OCI-LY3 (cell line): ENCODE results near the gene NAXE.

Experiments
- H2AFZ ChIP-seq: fragments of 200-600, 300-600 bp; shearing (Covaris generic); 2 replicates; pipeline ENCODE4 v1.6.0; 2014; ENCODE audit warnings: antibody characterized with exemption, low read depth, low read length
- H3K27ac ChIP-seq: fragments of 200-600, 300-600 bp; sonication (generic); 2 replicates; pipeline ENCODE4 v1.5.1; 2014; ENCODE audit warnings: mild to moderate bottlenecking, low read length, moderate library complexity, mixed read lengths
- H3K27me3 ChIP-seq: fragments of 200-600, 300-600 bp; sonication (generic); 2 replicates; pipeline ENCODE4 v1.6.1; 2014; ENCODE audit warnings: low read depth, low read length, mixed read lengths
- H3K36me3 ChIP-seq: fragments of 200-600, 300-600 bp; sonication (generic); replicated peaks from 2 replicates; pipeline ENCODE3; 2014; ENCODE audit warnings: low read depth, low read length, mixed read lengths
- H3K4me1 ChIP-seq: fragments of 300-600, 200-600 bp; sonication (generic); 2 replicates; pipeline ENCODE4 v1.6.1; 2014; ENCODE audit warnings: low read length, mixed read lengths
- H3K4me2 ChIP-seq: fragments of 200-600, 300-600 bp; sonication (generic); 2 replicates; pipeline ENCODE4 v1.6.1; 2014; ENCODE audit warnings: low read length, mixed read lengths
- H3K4me3 ChIP-seq: fragments of 300-600, 200-600 bp; sonication (generic); 2 replicates; pipeline ENCODE4 v1.5.1; 2014; ENCODE audit warnings: antibody characterized with exemption, mild to moderate bottlenecking, low read length, moderate library complexity
- H3K79me2 ChIP-seq: fragments of 300-600, 200-600 bp; shearing (Covaris generic); 2 replicates; pipeline ENCODE4 v1.6.1; 2014; ENCODE audit warnings: mild to moderate bottlenecking, low read length, mixed read lengths
- H3K9ac ChIP-seq: fragments of 300-600, 200-600 bp; shearing (Covaris generic); 2 replicates; pipeline ENCODE4 v1.6.0; 2014; ENCODE audit warnings: mild to moderate bottlenecking, low read length, moderate library complexity
- H3K9me3 ChIP-seq: fragments of 200-600, 300-600 bp; shearing (Covaris generic); 2 replicates; pipeline ENCODE4 v1.6.1; 2014; ENCODE audit warnings: low read length, mixed read lengths; ENCODE audit not compliant: insufficient read depth
- H4K20me1 ChIP-seq: fragments of 200-600, 300-600 bp; sonication (generic); 2 replicates; pipeline ENCODE4 v1.6.1; 2016; ENCODE audit warnings: low read length, mixed read lengths; ENCODE audit not compliant: insufficient read depth
- EZH2phosphoT487 ChIP-seq: fragments of 200-600 bp; shearing (Covaris generic); IDR thresholded peaks from 2 replicates; pipeline ENCODE4 v1.6.1; 2018; ENCODE audit warnings: antibody characterized with exemption, mixed run types, low read depth
- TF ChIP-seq, protein P1 (sequence below): fragments of 200-600, 300-600 bp; sonication (generic); IDR thresholded peaks from 2 replicates; pipeline ENCODE4 v1.5.1; 2014; ENCODE audit warnings: antibody characterized with exemption, low read length, low read depth

NAXE gene

DNA sequence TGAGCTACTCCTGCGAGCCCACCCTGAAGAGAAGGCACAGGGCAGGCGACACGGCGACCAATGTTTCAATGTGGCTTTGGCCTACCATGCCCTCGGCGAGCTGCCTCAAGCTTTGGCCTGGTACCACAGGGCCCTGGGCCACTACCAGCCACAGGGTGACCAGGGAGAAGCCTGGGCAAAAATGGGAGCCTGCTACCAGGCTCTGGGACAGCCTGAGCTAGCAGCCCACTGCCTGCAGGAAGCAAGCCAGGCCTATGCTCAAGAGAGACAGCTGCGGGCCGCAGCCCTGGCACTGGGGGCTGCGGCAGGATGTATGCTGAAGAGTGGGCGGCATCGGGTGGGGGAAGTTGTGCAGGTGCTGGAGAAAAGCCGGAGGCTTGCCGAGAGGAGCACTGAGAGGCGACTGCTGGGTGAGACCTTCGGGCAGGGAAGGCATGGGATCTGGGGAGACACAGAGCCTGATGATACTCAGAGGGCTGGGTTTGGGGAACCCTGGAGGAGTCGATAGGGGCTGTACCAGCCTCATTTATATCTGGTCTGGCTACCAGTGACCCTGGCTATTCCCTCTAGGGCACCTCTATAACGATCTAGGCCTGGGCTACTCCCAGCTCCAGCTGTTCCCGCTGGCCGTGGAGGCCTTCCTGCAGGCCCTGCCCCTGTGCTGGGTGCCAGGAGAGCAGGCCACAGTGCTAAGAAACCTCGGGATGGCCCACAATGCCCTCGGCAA is 9.8 kb upstream of the NAXE start:
- H3K9ac ChIP-seq, result no peak overlapping the region
- peaks cover 7% of the 10 kb centered on the region; the same call in 1 of the 2 replicates for H3K4me1 ChIP-seq
- TF ChIP-seq, protein P1, sequence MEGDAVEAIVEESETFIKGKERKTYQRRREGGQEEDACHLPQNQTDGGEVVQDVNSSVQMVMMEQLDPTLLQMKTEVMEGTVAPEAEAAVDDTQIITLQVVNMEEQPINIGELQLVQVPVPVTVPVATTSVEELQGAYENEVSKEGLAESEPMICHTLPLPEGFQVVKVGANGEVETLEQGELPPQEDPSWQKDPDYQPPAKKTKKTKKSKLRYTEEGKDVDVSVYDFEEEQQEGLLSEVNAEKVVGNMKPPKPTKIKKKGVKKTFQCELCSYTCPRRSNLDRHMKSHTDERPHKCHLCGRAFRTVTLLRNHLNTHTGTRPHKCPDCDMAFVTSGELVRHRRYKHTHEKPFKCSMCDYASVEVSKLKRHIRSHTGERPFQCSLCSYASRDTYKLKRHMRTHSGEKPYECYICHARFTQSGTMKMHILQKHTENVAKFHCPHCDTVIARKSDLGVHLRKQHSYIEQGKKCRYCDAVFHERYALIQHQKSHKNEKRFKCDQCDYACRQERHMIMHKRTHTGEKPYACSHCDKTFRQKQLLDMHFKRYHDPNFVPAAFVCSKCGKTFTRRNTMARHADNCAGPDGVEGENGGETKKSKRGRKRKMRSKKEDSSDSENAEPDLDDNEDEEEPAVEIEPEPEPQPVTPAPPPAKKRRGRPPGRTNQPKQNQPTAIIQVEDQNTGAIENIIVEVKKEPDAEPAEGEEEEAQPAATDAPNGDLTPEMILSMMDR, result no peak
- TF ChIP-seq EZH2phosphoT487, result no peak
- H3K79me2 ChIP-seq, result no peaks in the 10 kb centered on the region
- no peak overlapping the region for H3K27ac ChIP-seq
- peak overlapping the region; percentile 96 for H2AFZ ChIP-seq
- H3K27me3 ChIP-seq, result no peaks in the 10 kb centered on the region
- no peaks in the 10 kb centered on the region for H4K20me1 ChIP-seq
- H3K4me3 ChIP-seq, result no peak overlapping the region
- H3K9me3 ChIP-seq, result no peaks in the 10 kb centered on the region
- no peak overlapping the region for H3K4me2 ChIP-seq
- no peaks in the 10 kb centered on the region for H3K36me3 ChIP-seq

DNA sequence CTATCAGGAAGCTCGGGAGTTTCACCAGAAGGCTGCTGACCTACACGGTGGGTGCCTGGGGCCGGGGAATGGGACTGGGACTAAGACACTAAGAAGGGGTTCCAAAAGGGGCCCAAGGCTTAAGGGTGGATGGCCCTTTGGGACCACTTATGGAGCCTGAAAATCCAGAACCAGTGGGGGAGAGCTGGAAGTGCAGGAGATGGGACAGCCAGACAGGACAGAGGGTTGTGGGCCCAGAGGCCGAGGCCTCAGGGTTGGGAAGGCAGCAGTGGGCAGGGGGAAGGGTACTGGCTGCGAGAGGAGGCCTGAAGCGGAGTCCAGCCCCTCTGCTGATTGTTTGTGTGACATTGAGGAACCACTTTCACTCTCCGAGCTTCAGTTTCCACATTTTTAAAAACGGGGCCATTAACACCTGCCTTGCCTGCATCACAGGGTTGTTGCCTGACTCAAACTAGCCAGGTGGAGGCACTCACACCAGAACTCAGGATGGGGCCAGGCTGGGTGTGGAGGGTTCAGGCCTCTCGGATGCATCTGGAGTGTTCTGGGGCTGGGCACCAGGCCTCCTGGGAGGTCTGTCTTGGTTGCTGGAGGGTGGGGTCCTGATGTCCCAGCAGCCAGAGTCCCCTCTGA is 9.1 kb upstream of the NAXE start:
- Histone ChIP-seq H3K27me3 (no peaks in the 10 kb centered on the region), H4K20me1 (no peaks in the 10 kb centered on the region), H3K4me2 (no peak overlapping the region), H3K4me3 (no peak overlapping the region), H3K9ac (no peak overlapping the region), H3K9me3 (no peaks in the 10 kb centered on the region), H3K79me2 (no peaks in the 10 kb centered on the region), H3K27ac (no peak overlapping the region), H3K4me1 (peaks cover 7% of the 10 kb centered on the region; the same call in 1 of the 2 replicates), H3K36me3 (no peaks in the 10 kb centered on the region), H2AFZ (peak overlapping the region; percentile 96)
- TF ChIP-seq, protein P1, result no peak
- TF ChIP-seq EZH2phosphoT487, result no peak

DNA sequence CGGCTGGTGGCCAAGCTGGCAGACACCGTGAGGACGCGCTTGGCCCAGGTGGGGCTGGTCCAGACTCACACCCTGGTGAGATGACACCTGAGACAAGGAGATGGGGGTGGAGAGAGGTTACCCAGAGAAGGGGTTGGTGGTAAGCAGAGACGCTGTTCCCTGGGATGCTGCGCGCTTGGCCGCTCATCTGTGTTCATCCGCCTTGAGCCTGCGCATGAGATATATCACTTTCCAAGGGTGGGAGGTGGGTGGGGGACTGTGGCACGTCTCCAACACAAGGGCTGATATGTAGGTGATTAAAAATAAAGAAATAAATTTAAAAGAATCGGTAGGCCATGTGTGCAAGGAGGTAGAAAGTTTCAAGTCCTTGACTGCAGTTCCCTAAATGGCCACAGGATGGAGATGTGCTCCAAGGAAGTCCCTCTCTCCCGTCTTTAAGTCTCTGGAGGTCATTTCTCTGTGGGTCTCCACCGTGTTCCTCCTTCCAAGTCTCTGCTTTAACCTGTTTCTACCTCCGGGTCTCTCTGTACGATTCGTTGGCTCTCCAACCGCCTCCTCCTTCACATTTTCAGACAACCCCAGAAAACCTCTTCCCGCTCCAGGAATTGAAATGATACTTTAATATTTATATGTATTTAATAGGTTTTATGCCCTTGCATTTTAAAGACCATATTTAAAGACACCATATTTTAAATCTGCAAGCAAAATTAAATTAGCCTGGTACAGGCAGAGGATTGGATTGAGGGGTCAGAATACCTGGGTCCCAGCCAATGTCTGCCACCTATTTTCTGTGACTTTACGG is 7.6 kb upstream of the NAXE start:
- H3K4me2 ChIP-seq, result peak overlapping the region; percentile 49
- H3K27ac ChIP-seq, result no peak overlapping the region
- H3K4me1 ChIP-seq, result peaks cover 7% of the 10 kb centered on the region; the same call in 1 of the 2 replicates
- no peaks in the 10 kb centered on the region for H3K79me2 ChIP-seq
- TF ChIP-seq, protein P1, result peak; percentile 91
- no peak for TF ChIP-seq EZH2phosphoT487
- 0 out of 2 replicates have a peak overlapping the region, but pooled peaks have one; percentile 23 for H3K4me3 ChIP-seq
- no peaks in the 10 kb centered on the region for H4K20me1 ChIP-seq
- no peaks in the 10 kb centered on the region for H3K9me3 ChIP-seq
- H3K9ac ChIP-seq, result 0 out of 2 replicates have a peak overlapping the region, but pooled peaks have one; percentile 30
- H2AFZ ChIP-seq, result peak overlapping the region; percentile 80
- no peaks in the 10 kb centered on the region for H3K27me3 ChIP-seq
- no peaks in the 10 kb centered on the region for H3K36me3 ChIP-seq

DNA sequence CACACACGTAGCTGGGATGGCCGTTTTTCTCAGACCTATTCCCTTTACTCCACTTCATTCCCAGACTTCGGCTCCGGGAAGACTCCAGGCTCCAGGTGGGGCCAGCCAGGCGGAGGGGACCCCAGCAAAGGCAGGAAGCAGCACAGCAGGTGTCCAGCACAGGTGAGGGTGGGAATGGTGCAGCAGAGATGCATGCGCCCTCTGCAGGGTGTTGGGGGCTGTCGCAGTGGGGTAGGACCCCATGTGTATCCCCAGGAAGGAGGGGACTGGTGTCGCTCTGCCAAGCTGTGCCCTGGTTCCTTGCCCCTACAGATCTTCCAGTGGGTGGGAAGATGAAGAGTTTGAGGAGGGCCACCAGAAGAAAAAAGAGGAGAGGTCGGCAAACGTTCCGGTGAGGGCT is 6.8 kb upstream of the NAXE start:
- Histone ChIP-seq H3K4me1 (peaks cover 7% of the 10 kb centered on the region; the same call in 1 of the 2 replicates), H4K20me1 (no peaks in the 10 kb centered on the region), H3K36me3 (no peaks in the 10 kb centered on the region), H3K4me3 (no peak overlapping the region), H3K9ac (no peak overlapping the region), H3K27ac (no peak overlapping the region), H3K27me3 (no peaks in the 10 kb centered on the region), H3K79me2 (no peaks in the 10 kb centered on the region), H2AFZ (no peak overlapping the region), H3K4me2 (peak overlapping the region; percentile 11; the same call in 1 of the 2 replicates), H3K9me3 (no peaks in the 10 kb centered on the region)
- TF ChIP-seq, protein P1, result peak; percentile 50
- no peak for TF ChIP-seq EZH2phosphoT487
